GM19193 (cell line): ENCODE data around the gene HOOK2.
A peak's percentile ranks its signal among the peaks of the same experiment; 100 is the strongest.

Experiments used
- POLR2A ChIP-seq: IDR thresholded peaks from 4 replicates; pipeline ENCODE4 v1.6.1; 2011; ENCODE audit not compliant: insufficient read depth, insufficient read length; ENCODE audit errors: extremely low read depth

Gene HOOK2

DNA sequence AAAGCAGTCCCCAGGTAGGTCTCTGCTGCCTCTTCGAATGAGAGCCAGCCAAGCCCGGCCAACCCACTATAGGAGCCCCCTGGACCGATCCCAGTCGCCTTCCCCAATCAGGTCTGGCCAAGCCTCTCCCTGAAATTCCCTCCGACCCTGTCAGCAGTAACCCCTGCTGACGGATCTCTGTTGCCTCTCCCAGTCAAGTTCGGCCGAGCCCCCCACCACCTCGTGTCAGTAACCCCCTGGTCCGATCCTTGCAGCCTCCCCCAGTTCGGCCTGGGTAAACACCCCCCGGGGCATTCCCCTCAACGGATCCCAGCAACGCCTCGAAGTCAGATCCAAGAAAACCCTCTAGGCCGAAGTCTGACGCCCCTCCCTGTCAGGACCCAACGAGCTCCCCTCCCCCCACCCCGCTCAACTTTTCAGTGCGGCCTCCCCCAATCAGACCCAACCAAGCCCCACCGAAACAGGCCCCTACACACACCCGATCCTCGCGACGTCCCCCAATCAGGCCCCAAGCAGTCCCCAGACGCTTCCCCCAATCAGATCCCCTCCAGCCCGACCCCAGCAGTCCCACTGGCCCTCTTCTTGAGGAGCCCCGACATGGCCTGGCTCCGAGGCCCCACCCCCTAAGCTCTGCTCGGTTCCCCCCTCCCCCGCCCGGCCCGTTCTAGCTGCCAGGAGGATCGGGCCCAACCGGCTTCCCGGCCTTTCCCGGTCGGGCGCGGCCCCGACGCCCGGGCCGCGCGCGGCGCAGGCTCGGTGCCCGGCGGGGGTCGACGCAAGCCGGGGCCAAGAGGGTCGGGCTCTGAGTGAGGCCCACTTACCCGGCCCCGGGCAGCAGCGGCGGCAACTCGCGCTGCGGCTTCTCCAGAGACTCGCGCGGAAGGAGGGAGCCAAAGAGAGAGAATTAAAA is 53.4 kb downstream of the HOOK2 start:
- peak; percentile 31 for TF ChIP-seq POLR2A

DNA sequence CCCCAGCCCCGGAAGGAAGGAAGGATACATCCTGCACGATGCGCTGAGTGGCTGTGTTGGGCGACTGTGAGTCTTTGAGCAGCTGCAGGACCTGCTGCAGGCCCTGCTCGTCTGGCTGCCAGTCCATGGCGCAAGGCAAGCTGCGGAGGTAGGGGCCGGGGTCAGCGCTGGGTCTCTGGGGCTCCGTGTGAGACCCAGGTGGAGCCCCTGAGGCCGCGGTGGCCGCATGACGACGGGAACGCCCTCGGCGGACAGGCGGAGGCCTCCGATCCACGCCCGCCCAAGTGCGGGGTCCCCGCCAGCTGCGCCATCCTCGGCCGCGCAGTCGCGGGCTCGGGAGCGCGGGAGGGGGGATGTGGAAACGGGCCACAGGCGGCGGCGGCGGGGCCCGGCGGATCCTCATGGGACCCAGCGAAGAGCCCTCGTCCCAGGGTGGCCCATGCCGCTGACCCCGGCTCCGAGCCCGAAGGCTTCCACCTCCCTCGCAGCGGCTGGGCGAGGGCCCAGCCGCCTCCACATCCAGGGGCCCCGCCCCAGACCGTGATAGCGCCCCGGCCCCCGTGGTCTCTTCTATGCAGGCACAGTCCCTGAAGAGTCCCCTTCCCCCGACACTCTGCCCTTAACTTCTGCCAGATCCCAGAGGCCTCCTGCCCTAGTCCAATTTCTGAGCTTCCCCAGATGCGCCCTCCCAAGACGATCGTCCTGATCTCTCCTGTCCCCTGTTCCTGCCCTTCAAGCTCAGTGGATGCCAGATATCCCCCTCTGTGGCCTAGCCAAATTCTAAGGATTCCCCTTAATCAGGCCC is 54.3 kb downstream of the HOOK2 start:
- no peak for TF ChIP-seq POLR2A

DNA sequence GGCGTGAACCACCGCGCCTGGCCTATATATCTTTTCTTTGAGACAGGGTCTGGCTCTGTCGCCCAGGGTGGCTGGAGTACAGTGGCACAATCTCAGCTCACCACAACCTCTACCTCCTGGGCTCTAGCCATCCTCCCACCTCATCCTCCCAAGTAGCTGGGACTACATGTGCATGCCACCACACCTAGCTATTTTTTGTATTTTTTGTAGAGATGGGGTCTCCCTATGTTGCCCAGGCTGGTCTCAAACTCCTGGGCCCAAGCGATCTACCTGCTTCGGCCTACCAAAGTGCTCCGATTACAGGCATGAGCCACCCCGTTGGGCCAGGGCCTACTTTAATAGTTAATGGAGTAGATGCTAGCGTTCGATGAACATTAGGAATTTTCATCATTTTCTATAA is 55.1 kb downstream of the HOOK2 start:
- no peak for TF ChIP-seq POLR2A

DNA sequence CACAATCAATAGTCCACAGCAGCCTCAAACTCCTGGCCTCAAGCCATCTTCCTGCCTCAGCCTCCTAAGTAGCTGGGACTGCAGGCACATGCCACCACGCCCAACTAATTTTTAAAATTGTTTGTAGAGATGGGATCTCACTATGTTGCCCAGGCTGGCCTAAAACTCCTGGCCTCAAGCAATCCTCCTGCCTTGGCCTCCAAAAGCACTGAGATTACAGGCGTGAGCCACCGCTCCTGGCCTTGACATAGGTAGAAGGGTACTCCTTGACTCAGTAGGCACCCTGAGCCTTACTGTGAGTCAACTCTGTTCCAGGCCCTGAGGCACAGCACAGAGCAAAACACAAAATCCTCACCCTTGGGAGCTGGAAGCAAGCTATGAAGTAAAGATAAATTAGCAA is 59.4 kb downstream of the HOOK2 start:
- no peak for TF ChIP-seq POLR2A

DNA sequence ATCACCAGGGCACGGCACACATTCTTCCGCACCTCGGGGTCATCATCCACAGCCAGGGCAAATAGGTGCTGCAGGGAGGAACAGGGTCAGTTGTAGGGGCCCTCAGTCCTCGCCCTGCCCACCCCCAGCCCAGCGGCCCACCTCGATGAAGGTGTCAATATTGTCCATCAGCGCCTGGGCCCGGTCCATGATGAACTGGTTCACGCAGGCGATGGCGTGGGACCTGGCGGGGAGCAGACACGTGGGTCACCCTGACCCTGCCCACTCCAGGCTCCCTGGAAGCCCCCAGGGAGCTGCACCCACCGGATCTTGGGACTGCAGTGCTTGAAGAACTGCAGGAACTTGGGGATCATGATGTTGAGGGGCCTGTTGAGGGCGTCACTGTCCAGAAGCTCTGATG is 60.2 kb downstream of the HOOK2 start:
- TF ChIP-seq POLR2A: no peak
